HG03432 (cell line): ENCODE data around the gene TTF2.
"Not testable (repeated sequence)": the region's sequence is repeated elsewhere in the genome, so short reads cannot be mapped to it uniquely, and the experiment has no call there.

Experiments used
- ATAC-seq: cut with Tn5 transposase; IDR thresholded peaks from one replicate; pipeline ENCODE4 v1.9.1; 2021; ENCODE audit warnings: mild to moderate bottlenecking, moderate library complexity; ENCODE audit not compliant: unreplicated experiment

The TTF2 gene

DNA sequence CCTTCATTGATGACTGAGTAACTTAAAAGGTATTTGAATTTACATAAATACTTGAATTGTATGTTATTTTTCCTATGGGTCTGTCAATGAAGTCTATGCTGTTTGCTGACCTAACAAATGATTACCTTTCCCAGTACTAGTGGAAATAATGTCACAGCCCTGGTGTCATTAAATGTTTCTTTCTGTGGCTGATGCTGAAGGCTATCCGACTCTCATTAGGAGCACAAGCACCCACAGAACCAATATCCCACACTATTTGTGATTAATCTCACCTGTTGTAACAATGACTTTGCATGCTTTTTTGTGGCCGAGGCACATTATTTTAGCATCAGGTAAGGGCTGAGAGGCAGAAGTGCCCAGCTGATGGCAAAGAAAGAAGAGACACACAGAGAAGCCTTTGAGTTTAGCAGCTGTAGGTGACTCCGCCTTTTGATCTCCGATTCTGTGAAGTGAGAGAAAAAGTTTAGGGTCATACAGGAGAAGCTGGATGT is 87.3 kb downstream of the TTF2 start:
- no peak for ATAC-seq

DNA sequence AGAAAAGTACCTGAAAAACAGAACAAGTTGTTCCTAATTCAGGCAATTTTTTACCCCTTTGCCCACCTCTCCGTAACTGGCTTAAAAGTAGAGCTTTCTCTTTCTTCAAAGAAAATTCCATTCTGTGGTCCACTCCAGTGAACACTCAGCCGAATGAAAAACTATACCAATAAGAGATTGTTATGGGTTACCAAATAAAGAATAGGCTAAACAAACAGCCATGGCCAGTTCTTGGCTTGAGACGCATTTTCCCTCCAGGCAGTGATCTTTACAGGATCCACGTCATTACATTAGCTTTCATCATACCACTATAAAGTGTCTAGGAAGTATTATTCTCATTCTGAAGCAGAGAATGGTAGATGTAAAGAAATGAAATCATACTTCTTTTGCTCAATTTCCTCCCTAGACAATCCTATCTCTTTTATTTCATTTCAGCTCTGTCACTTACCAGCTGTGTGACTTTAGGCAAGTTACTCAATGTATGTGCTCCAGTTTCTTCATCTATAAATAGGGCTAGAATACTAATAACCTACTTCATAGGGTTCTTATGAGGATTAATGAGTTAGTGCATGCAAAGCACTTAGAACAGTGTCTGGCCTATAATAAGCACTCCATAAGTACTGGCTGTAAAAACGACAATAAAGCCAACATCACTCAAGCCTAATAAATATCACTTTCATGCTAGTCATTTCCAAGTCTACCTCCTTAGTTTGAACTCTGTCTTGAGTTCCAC is 87.9 kb downstream of the TTF2 start:
- ATAC-seq = no peak

- ATAC-seq = no peak
These were observed 90.2 kb downstream of the TTF2 start for GRCh38 chr1:117150316-117150715.

DNA sequence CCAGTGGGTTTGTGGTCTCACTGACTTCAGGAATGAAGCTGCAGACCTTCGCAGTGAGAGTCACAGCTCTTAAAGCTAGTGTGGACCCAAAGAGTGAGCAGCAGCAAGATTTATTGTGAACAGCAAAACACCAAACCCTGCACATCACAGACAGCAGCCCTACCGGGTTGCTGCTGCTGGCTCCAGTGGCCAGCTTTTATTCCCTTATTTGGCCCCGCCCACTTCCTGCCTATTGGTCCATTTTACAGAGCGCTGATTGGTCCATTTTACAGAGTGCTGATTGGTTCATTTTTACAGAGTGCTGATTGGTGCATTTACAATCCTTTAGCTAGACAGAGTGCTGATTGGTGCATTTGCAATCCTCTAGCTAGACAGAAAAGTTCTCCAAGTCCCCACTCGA is 91.2 kb downstream of the TTF2 start:
- ATAC-seq = not testable (repeated sequence)
